Loucy (cell line): ENCODE measurements around the gene TRIM56.

ENCODE experiments used
- EZH2phosphoT487 ChIP-seq: fragments of 200-600 bp; IDR thresholded peaks from 2 replicates; pipeline ENCODE4 v1.6.1; 2018; ENCODE audit warnings: antibody characterized with exemption, mild to moderate bottlenecking, moderate library complexity, borderline replicate concordance
- TF ChIP-seq, protein P1 (sequence below): fragments of 200-600 bp; sonication (generic); conservative IDR thresholded peaks from 2 replicates; pipeline ENCODE4 v1.5.1; 2014; ENCODE audit warnings: mild to moderate bottlenecking, antibody characterized with exemption, low read length

DNA sequence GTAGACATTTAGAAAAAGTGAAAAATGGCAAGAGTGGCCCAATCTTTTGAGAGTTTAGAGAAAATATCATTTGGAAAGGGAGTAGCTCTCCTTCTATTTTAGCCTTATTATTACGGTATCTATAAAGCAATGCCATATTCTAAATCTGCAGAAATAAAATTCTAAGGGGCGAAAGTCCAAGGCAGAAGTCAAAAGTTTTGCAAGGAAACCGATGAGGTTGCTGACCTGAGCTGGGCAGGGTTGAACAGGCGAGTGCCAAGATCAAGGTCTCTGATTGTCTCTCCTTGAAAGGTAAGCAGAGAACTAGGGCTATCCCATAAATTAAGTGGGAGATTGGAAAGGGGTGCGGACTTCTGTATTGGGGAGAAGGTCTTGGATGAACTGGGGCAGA is 11.7 kb downstream of the TRIM56 start:
- TF ChIP-seq, protein P1, sequence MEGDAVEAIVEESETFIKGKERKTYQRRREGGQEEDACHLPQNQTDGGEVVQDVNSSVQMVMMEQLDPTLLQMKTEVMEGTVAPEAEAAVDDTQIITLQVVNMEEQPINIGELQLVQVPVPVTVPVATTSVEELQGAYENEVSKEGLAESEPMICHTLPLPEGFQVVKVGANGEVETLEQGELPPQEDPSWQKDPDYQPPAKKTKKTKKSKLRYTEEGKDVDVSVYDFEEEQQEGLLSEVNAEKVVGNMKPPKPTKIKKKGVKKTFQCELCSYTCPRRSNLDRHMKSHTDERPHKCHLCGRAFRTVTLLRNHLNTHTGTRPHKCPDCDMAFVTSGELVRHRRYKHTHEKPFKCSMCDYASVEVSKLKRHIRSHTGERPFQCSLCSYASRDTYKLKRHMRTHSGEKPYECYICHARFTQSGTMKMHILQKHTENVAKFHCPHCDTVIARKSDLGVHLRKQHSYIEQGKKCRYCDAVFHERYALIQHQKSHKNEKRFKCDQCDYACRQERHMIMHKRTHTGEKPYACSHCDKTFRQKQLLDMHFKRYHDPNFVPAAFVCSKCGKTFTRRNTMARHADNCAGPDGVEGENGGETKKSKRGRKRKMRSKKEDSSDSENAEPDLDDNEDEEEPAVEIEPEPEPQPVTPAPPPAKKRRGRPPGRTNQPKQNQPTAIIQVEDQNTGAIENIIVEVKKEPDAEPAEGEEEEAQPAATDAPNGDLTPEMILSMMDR = no peak
- no peak for TF ChIP-seq EZH2phosphoT487
